Measurements from ENCODE around the gene KDSR.

Gene KDSR

DNA sequence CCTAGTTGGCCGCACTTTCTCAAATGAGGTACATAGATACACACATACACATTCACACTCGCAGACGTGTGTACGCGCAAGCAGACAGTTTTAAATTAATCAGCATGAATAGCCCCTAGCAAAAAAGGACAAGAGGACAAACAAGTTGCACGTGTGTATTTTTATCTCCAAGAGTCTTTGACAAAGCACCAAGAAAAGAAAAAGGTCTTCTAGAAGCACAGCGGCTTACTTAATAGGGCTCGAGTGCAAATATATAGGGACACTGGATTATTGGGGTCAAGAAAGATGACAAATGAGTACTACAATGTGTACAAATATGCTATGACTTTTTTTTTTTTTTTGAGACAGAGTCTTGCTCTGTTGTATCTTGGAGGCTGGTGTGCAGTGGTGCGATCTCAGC, 45.7 kb downstream of the KDSR start:
- no peak for DNase-seq (ENCODE audit: low spot score)

DNA sequence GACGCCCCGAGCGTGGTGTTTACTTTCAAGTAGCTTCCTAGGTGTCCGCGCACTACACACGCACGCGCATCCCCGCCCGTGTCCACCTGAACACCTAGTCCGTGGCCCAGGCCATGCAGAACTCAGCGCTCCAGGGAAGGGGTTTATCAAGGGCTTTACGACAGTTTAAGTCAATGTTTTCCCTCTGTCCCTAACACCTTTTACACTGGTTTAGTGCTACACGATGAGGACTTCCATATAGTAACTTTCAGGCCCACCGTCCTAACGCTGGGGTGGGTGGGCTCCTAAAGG, 46.1 kb downstream of the KDSR start:
- DNase-seq (ENCODE audit: low spot score) = no peak

DNA sequence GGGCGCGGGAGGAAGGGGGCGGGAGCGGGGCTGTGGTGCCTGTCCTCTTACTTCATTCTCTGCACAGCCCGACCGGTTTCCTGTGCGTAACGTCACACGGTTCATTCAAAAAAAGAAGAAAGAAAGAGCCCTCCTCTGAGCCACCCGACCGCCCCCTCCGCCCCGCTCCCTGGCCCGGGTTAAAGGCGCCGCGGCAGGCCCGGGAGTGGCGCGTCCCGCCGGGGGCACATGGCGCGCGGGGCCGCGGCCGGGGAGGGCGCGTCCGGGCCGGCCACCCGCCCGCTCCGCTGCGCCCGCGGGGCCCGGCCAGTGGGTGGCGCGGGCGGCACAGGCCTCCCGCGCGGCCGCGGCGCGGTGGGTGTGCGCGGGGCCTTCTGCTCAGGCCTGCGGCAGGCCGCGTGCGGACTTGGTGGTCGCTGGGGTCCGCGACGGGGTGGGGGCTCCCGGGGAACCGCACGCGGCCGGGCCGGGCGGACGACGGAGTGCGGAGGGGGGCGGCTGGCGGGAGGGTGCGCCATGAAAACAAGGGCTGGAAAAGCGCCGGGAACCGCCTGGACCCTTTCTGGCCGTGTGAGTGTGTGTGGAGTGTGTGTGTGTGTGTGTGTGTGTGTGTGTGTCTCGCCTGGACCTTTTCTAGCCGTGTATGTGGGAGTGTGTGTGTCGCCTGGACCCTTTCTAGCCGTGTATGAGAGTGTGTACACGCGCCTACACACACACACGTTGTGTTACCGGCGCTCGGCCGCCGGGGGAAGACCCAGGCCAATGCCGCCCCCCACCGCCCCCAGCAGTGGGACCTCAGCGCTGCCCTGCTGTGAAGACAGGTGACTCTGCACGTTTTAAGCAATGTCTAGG, 46.7 kb downstream of the KDSR start:
- DNase-seq (ENCODE audit: low spot score) = peak; percentile 49

DNA sequence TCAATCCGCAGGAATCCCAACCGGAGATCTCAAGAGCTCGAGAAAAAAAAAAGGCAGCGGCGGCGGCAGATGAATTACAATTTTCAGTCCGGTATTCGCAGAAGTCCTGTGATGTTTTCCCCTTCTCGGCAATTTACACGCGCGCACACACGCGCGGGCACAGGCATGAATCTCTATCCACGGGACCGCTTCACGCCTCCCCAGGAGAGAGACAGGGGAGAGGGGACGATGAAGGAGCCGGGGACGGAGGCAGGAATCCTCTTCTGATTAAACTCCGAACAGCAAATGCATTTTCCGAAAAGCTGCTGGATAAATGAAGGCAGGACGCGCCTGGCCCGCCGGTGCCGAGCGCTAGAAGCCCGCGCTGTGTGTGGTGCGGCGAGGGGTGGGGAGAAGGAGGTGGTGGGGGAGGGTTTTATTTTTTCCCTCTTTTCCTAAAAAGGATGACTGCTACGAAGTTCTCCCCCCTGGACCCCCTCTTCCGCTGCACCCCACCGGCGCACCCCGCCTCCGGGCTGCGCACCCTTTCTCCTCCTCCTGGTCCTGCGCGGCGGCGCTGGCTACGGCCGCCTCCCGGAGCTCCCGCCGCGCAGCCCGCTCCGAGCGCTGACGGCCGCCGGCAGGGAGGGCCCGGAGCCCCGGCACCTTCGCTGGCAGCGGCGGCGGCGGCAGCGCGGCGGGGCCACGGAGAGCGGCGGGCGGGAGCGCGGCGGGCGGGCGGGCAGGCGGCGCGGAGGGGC, 47.5 kb downstream of the KDSR start, which contains the start of gene BCL2:
Gene BCL2 (minus strand): TSS at position 387 of the 740 bp plus-strand sequence.
- DNase-seq (ENCODE audit: low spot score) = no peak

DNA sequence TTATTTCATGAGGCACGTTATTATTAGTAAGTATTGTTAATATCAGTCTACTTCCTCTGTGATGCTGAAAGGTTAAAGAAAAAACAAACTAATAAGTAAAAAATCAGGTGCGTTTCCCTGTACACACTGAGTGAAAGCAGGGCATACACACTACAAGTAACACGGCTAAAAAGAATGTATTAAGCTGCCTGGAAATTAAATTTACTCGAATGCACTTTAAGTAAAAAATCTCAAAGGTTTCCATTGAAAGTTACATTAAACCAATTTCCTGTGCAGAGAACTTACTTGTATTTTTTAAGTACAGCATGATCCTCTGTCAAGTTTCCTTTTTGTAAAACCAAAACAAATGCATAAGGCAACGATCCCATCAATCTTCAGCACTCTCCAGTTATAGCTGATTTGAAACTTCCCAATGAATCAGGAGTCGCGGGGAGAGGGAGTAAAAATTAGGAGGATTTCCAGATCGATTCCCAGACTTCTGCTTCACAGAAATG, 48.1 kb downstream of the KDSR start:
- DNase-seq (ENCODE audit: low spot score) = no peak

DNA sequence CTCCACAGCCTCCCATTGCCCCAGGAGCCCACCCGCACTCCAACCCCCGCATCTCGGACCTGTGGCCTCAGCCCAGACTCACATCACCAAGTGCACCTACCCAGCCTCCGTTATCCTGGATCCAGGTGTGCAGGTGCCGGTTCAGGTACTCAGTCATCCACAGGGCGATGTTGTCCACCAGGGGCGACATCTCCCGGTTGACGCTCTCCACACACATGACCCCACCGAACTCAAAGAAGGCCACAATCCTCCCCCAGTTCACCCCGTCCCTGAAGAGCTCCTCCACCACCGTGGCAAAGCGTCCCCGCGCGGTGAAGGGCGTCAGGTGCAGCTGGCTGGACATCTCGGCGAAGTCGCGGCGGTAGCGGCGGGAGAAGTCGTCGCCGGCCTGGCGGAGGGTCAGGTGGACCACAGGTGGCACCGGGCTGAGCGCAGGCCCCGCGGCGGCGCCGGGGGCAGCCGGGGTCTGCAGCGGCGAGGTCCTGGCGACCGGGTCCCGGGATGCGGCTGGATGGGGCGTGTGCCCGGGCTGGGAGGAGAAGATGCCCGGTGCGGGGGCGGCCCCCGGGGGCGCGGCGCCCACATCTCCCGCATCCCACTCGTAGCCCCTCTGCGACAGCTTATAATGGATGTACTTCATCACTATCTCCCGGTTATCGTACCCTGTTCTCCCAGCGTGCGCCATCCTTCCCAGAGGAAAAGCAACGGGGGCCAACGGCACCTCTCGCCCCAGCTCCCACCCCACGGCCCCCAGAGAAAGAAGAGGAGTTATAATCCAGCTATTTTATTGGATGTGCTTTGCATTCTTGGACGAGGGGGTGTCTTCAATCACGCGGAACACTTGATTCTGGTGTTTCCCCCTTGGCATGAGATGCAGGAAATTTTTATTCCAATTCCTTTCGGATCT, 48.8 kb downstream of the KDSR start:
- no peak for DNase-seq (ENCODE audit: low spot score)

DNA sequence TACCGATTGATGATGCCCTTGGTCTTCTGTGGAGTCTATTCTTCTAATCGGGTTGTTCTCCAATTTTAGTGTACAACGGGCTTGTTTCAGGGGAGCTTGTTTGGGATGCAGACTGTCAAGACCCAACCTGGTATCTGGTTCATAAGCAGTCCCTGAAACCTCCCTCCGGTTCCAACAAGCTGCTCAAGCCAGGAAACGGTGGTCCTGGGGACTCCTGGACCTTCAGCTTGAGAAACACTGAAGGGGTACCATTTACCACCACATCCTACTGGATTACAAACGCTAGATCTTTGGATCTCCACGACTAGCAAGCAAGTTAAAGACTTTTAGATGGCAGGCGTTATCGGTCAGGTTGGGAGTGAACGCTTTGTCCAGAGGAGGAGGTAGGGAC, 49.5 kb downstream of the KDSR start:
- no peak for DNase-seq (ENCODE audit: low spot score)

DNA sequence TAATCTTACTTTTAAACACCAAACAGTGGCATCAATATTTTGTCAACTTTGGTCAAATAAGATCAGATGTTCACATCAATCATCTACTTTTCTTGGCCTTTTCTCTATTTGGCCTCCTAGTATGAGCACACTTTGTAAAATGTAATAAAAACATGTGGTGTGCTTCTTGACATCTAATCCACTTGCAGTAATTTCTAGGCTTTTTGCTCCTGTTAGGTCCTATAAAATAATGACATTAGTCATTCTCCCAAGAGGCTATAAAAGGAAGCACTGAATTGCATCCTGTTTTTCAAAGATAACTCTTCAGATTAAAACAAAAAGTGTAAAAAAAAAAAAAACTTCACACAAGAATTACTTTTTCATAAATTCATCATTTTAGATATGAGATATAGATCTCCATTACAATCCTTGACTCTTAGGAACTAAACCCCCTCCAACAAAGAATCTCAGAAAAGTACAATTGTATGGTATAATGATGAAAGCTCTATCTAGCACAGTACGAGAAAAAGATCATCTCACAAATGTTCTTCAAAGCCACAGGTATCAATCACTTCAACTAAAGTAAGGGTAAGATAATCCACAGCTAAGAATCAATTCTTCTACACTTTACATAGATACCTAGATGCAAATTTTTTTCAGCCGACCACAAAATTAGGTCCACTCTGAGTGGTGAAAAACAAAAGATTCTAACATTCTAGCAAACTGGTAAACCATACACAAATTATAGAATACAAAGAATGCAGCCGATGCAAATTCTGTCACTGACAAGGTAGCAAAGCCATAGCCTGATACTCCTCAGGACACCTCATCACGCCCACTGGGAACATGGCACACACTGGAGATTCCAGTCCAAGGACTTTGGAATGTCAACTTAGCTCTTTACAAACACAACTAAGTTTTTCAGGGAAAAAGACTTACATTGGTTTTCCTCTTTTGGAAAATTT, 50.1 kb downstream of the KDSR start:
- DNase-seq (ENCODE audit: low spot score) = no peak

DNA sequence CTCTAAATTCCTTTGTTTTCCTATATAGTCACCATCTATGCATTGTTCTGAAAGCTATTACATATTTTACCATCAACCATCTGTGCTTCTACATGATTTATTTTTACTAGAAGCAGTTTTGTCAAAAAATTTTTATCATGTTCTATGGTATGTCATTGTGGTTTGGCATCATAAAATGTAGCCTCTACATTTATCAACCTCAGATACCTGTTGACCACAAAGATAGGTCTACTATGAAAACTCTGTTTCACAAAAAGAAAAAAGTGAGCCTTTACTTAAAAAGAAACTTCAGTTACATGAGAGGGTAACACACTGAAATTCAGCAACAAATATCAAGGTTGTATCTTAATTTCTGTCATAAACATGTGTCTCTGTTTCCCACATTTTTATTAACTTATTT, 51.1 kb downstream of the KDSR start:
- no peak for DNase-seq (ENCODE audit: low spot score)

DNA sequence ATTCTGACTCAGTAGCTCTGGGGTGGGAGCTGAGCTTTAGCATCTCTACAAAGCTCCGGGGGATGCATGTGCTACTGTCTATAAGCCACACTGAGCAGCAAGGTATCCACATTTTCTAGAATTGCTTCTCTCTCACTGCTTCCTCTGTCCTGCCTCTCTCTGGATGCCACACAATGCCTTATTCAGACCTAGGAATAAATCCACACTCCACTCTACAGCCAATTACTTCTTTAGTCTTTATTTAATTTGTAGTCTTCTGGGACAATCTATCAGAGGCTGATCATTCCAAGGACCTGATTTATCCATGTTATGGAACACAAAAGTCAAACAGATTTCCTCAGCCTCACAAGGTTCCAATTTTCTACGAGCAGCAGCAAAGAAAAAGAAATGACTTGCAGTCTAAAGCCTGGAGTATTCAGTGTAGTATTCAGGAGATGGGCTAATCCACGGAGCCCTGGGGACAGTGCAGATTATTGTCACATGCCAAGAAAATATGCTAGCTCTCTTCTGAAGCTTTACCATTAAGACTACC, 51.8 kb downstream of the KDSR start:
- DNase-seq (ENCODE audit: low spot score) = no peak

DNA sequence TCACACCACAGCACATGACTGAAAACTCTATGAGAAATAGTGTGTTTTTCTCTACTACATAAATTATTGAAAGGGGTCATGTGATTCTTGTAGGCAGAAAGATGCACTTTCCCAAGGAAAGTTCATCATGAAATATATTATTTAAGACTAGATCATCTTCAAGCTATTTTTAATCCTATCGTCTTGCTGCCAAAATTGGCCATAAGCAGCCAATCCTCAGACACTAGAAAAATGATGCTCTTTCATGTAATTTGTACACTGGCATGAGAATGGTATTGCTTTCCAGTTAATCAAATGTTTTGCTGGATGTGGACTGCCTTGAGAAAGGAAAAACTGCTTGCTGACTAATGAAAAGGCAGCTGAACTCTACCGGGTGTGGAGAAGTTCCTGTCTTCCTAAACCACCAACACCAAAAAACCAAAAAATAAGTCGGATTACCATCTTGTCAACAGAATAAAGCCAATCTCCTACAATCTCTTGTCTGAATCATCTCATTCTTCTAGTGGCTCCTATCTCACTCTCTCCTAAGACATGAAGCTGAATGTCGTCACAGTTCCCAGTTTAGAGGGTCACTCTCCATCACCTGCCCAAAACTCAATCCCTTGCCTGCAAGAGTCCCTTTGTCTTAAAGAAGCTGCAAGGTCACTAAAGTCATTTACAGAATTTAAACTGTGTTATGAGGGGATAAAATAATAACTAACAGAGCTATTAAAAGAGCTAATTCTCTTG, 52.8 kb downstream of the KDSR start:
- no peak for DNase-seq (ENCODE audit: low spot score)

DNA sequence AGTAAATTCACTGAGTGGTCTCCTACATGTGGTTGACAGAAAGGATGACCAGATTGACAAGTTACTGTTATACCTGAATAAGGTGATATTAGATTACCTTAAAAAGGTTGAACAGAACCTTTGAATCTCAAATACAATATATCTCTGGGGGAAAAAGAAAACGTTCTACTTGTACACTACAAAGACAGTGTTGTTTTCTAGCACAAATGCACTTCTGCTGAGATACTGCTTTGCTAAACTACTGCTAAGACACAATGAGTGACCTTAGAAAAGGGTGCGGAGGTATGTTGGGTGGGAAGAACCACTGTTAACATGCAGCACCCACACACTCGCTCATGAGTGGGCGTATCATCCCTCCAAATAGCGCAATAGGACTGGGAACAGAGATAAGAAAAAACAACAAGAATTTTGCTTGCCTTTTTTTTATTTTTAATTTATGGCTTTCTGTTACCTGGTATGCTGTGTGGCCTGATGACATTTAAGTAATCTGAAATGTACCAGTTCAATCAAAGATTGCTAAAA, 53.5 kb downstream of the KDSR start:
- DNase-seq (ENCODE audit: low spot score) = no peak

DNA sequence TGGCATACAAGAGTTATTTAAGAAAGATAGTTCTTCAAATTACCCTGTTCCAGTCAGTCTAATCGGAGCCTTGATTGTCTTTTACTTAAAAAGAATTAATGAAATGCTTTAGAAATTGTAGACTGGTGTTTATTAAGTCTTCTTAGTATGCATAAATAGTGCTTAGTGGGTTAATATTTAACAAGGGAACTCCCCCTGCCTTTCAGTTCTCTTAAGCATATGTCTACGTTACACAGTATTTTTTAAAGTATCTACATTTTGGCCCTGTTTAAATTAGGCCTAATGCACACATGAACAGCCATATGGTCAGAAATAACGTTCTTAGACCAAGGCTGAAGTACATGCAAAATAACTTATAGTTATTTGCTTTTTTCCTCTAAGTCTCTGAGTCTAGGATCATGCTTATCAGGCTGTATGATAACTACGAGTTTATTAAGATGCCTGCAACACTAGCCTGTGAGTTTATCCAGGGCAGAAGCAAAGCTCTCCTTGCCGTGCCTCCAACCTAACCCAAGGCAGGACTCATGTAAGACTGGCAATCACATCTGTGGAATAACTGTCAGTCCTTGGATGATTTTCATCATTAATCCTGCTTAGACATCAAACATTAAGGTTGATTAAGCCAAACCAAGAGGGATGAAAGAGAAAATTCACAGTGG, 54.1 kb downstream of the KDSR start:
- no peak for DNase-seq (ENCODE audit: low spot score)

DNA sequence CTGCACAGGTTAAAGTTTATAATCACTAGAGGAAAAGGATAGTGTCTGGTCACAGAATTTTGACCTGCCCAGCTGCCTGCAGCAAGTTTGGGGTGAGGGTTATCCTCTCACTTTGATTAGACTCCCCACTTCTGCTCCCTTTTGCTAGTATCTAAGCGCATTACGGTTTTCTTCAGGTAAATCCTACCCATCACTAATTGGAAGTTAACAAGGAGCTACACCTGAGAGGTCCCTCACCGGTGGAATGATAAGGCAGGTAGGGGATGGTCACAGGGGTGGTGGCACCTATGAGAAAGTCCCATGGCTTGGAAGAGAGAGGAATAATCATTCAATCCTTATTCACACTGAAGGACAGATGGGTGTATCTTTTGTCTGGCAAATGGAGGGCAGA, 55.0 kb downstream of the KDSR start:
- no peak for DNase-seq (ENCODE audit: low spot score)

DNA sequence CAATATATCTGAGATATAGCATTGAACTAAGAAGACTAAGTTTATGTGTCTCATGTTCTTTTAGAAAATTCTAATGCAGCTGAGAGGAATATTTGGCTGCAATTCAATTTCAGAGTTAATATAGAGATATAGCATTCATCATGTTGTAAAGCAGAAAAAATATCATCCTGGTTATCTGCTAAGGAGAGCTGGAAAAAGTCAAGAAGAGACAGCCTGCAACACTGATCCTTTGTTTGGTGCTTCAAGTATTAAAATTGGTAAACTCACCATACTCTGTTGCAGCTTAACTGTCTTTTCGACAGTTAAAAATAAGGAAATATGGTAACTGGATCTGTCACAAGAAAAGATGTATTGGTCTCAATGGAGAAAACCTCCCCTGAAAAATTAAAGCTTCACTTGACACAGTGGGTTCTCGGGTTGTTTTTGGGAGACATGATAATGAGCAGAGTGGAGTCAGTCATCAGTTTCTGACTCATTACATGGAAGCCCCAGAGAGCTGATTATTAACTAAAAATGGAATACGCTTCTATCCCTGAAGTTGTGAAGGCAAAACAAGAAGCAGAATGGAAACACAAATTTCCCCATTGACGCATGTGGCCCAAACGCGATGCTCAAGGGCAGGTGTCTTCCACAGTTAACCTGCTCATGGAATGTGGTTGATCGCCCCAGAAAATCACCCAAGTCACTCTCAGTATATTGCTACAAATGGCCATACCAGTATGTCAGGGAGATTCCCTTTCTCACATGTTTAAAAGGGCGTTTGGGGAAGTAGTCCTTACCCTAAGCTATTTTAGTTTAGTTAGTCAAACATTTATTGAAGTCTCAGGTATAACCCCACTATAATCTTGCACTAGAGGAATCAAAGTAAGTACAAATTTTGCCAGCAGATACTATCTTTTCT, 55.6 kb downstream of the KDSR start:
- DNase-seq (ENCODE audit: low spot score) = no peak

DNA sequence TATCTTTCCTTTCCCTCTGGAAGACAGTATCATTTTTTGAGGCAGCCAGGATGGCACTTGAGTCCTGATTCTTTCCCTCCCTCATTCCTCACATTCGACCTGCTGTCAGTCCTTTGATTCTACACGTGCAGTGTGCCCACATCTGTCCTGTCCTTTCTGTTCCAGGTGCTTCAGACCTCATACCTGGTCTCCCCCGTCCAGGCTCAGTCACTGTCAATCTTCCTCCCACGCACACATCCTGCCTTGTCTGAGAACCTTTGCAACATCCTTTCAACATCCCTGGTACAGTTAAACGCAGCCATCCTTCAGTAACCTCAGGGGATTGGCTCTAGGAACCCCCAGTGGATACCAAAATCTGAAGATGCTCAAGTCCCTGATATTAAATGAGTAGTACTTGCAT, 57.6 kb downstream of the KDSR start:
- DNase-seq (ENCODE audit: low spot score) = no peak

DNA sequence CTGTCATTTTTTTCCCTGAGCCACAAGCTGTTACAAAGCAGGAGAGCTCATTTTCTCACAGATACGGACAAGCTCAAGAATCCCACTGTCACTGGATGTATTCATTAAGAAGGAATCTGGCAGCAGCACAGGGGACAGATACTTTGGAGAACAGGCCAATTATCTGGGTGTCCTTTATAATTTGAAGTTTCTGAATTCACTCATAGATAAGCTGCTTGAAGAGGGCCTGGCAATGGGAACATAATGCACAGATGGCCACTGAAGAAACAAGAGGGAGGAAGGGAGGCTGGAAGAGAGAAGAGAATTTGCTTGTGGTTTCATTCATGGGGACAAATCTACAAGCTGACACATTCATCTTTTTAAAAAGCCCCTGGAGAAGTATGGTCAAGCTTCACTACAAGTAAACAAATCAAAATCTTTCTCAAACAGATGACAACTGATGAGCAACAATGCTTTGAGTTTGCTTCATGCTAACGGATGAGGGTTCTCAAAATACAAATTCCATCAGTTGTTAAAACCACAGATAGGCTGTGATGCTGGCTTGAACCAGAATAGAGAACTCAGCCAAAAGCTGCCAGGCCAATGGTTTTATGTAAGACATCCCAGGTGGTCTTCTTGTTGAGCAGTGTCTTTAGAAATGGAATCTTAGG, 59.3 kb downstream of the KDSR start:
- no peak for DNase-seq (ENCODE audit: low spot score)
